PFSK-1 (cell line): ENCODE measurements around the gene ISM2.

Experiments
- FOXP2 ChIP-seq: optimal IDR thresholded peaks from 2 replicates; pipeline ENCODE3; 2011; ENCODE audit warnings: borderline replicate concordance, control low read depth, inconsistent platforms; ENCODE audit not compliant: insufficient read depth; ENCODE audit errors: extremely low read length, extremely low read depth
- POLR2AphosphoS5 ChIP-seq: IDR thresholded peaks from 2 replicates; pipeline ENCODE4 v1.6.1; 2012; ENCODE audit warnings: low read depth, mild to moderate bottlenecking, control low read depth, low read length, moderate library complexity
- SIN3A ChIP-seq: IDR thresholded peaks from 2 replicates; pipeline ENCODE4 v1.6.1; 2012; ENCODE audit warnings: mild to moderate bottlenecking, low read length, moderate library complexity, borderline replicate concordance; ENCODE audit not compliant: insufficient read depth
- TAF1 ChIP-seq: IDR thresholded peaks from 2 replicates; pipeline ENCODE4 v1.6.1; 2012; ENCODE audit warnings: low read length, control low read depth, borderline replicate concordance; ENCODE audit not compliant: insufficient read depth
- TF ChIP-seq, protein P1 (sequence below), 2 experiments: IDR thresholded peaks; 2 replicates each; pipeline versions ENCODE4 v1.6.1 to v1.8.0; 2011 to 2012; ENCODE audit warnings: low read depth in 2 of 2, low read length in 2 of 2, control low read depth in 1 of 2, inconsistent platforms in 1 of 2, mild to moderate bottlenecking in 1 of 2, moderate library complexity in 1 of 2; ENCODE audit not compliant: insufficient read depth in 1 of 2

Gene ISM2

DNA sequence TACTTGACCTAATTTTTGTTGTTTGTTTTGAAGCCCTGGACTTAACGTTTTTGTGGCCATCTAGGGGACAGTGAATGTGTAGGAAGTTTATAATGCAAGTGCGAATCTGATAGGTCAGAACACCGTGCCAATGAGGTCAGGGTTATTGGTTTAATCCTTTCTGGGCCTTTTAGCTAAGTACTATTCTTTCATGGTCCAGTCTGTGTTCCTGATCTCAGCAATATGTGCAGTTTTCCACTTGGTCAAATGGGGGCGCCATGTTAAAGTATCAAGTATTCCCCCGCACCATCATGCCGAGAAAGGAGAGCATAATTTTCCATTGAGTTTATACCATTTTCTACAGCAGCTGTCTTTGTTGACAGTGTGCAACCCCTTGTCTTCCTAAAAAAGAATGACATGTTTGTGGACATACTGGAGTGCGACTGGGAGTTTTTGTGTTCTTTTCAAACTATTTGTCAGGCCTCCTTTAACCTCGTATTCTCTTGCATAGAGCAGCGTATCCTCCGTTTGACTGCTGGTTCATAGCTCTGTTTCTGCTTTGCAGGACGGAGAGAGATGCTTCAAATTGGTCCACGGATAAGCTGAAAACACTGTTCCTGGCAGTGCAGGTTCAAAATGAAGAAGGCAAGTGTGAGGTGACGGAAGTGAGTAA is 39.4 kb downstream of the ISM2 start:
- TF ChIP-seq, protein P1, sequence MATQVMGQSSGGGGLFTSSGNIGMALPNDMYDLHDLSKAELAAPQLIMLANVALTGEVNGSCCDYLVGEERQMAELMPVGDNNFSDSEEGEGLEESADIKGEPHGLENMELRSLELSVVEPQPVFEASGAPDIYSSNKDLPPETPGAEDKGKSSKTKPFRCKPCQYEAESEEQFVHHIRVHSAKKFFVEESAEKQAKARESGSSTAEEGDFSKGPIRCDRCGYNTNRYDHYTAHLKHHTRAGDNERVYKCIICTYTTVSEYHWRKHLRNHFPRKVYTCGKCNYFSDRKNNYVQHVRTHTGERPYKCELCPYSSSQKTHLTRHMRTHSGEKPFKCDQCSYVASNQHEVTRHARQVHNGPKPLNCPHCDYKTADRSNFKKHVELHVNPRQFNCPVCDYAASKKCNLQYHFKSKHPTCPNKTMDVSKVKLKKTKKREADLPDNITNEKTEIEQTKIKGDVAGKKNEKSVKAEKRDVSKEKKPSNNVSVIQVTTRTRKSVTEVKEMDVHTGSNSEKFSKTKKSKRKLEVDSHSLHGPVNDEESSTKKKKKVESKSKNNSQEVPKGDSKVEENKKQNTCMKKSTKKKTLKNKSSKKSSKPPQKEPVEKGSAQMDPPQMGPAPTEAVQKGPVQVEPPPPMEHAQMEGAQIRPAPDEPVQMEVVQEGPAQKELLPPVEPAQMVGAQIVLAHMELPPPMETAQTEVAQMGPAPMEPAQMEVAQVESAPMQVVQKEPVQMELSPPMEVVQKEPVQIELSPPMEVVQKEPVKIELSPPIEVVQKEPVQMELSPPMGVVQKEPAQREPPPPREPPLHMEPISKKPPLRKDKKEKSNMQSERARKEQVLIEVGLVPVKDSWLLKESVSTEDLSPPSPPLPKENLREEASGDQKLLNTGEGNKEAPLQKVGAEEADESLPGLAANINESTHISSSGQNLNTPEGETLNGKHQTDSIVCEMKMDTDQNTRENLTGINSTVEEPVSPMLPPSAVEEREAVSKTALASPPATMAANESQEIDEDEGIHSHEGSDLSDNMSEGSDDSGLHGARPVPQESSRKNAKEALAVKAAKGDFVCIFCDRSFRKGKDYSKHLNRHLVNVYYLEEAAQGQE (IDR thresholded peaks at IDR 0.05; ENCODE audit: insufficient read depth in 1 of 2, low read depth in 2 of 2, low read length in 2 of 2) = no peak
- no peak for TF ChIP-seq POLR2AphosphoS5
- TF ChIP-seq TAF1 = no peak
- no peak for TF ChIP-seq FOXP2
- no peak for TF ChIP-seq SIN3A

DNA sequence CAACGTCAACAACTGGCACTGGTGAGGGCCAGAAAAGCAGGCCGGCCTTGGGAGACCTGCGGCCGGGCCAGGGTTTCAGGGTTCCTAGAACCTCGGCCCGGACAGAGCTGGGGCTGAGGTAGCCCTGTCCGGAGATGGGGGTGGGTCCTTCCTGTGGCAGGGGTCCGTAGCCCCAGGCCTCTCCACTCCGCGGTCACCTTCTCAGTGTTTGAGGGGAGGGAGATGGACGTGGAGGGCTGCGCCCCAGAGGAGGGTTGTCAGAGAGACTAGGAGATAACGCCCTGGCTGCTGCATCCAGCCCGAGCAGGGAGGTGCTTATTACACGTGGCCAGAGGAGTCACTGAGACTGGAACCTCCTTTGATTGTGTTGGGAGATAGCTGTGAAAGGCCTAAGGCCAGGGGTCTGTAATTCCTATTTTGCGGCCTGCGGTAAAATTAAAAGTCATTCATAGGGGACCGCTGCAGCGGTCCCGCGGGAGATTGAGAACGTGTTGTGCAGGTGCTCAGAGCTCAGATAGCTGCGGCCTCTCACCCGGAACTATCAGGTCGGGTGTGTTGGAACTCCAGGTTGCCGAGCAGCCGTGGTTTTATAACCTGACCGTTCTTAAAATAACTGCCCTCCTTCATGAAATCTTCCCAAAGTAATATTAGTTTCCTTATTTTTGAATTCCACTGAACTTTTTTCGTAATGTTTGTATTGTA is 40.2 kb downstream of the ISM2 start:
- TF ChIP-seq TAF1 (no peak), POLR2AphosphoS5 (no peak), SIN3A (no peak), FOXP2 (no peak)
- TF ChIP-seq, protein P1 (IDR thresholded peaks at IDR 0.05; ENCODE audit: insufficient read depth in 1 of 2, low read depth in 2 of 2, low read length in 2 of 2) = no peak

DNA sequence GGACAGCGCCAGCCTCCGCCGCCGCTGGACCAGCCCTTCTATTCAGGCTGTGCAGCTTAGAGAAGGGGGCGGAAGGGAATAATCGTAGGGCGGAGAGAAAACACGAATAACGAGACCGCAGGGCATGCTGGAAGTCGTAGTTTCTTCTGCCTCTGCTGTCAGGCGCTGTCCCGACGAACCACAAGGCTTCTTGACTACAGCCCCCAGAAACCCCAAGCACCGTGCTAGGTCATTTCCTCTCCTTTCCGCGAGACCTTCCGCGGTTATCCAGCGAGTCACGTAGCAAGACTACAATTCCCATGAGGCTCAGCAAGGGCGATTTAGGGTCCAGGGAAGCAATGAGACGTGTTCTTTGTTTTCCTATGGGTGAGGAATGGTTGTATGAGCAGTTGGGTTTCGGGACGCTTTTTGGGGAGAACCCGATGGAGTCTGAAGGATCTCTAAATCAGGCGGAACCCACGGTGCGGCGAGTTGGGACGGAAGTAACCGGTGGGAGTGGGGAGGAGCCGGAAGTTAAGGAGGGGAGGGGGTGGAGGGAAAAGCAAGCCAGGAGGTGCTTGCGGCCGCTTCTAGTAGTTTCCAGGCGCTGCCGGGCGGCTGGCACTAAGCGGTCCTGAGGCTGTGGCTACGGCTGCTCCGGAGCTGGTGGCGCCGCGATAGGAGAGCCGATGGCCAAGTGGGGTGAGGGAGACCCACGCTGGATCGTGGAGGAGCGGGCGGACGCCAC is 40.9 kb downstream of the ISM2 start, which contains the start of the genes AHSA1 and VIPAS39:
Gene AHSA1 (plus strand): TSS at position 572 of the 727 bp plus-strand sequence. CDS start 97 bp downstream, at position 669.
Gene VIPAS39 (minus strand): TSS at position 80 of the 727 bp plus-strand sequence. CDS start 3,499 bp downstream, outside the sequence.
- TF ChIP-seq FOXP2 (peak; percentile 23), TAF1 (peak; percentile 56; the same call in 1 of the 2 replicates), SIN3A (peak; percentile 55; the same call in 1 of the 2 replicates), POLR2AphosphoS5 (peak; percentile 39; the same call in 1 of the 2 replicates)
- TF ChIP-seq, protein P1 (IDR thresholded peaks at IDR 0.05; ENCODE audit: insufficient read depth in 1 of 2, low read depth in 2 of 2, low read length in 2 of 2) = peak in 1 of 2 experiments; percentile 45; a peak in 1 of 4 replicates

DNA sequence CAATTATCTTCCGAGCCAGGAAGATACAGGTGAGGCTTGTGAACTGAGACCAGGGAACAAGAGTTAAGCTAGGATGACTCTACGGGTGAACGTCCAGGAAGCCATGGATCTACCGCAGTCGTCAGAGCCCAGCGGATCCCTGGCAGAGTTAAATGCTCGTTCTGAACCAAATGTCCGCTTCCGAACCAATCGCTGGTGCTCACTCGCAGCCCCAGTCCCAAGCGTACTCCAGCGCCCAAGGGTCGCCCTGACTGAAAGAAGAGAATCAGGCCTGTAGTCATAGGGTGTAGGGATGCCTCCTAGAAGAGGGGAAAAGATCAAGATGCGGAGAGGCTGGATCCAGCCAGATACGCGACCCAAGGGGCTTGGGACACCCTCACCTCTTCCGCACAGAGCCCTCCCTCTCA is 41.5 kb downstream of the ISM2 start:
- TF ChIP-seq FOXP2 (no peak), POLR2AphosphoS5 (no peak), TAF1 (no peak), SIN3A (no peak)
- TF ChIP-seq, protein P1 (IDR thresholded peaks at IDR 0.05; ENCODE audit: insufficient read depth in 1 of 2, low read depth in 2 of 2, low read length in 2 of 2) = no peak
